ENCODE measurements around the gene RFTN2. TPM values are rescaled to one million over a fixed set of nuclear protein-coding genes. Genes with fewer than 3 reads are reported as not detected.
A peak's percentile ranks its signal among the peaks of the same experiment; 100 is the strongest.

The RFTN2 gene
- total and polyA plus RNA-seq, 9 of the 15 experiments (the other 6 are each of a cell fraction or from before 2014, with no cell fraction given): 0.01 to 0.11 (median 0.04) TPM; not detected in 6

DNA sequence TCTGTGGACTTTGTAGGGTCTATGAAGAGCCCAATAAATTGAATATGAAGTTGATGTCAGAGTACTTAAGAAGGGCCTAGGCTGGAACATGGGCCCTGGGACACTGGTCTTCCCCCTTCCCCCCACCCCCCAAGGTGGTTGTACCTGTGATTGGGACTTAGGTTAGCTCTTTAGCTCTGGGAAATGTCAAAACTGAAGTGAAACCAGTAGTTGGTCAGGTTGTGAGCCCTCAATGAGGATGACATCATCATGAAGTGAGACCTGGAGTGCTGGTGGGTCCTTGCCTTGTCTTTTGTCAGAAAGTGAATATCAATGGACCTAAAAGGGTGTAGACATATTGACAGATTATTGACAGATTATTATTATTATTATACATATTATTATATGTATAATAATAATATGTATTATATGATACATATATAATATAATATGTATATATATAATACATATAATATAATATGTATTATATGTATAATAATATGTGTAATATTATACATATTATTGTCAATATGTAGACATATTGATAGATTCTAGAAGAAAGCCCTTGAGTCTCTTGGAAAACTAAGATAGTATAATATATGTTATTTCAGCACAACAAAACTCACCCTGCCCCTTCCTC lies 35.1 kb upstream of the RFTN2 start:
- in situ Hi-C loops (cut with MboI): no loop called here
- ChIA-PET POLR2A (no interaction called here), CTCF (ENCODE audit: low intra/inter-chr PET ratio) (no interaction called here)
- no peak overlapping the region for H3K4me3 ChIP-seq
- no peaks in the 10 kb centered on the region for H3K9me3 ChIP-seq (replicated peaks; ENCODE audit: control insufficient read depth, insufficient read depth, low read depth, low read length)
- DNase-seq (ENCODE audit: extremely low read depth in 1 of 4, low spot score in 3 of 4): peak in 1 of 4 experiments; percentile 10
- no peaks in the 10 kb centered on the region for H3K9me1 ChIP-seq (ENCODE audit: control insufficient read depth, insufficient read depth, low read length)
- BruUV-seq (replicated peaks): no TSS peak
- H3K79me2 ChIP-seq (ENCODE audit: control insufficient read depth, insufficient read depth, low read length): peaks cover 58% of the 10 kb centered on the region
- H2AFZ ChIP-seq (ENCODE audit: low read depth, low read length): no peak overlapping the region
- no peak for ATAC-seq
- H3K36me3 ChIP-seq (ENCODE audit: control insufficient read depth, insufficient read depth, low read length): peaks cover 58% of the 10 kb centered on the region
- intact Hi-C loops (cut with micrococcal nuclease): no loop called here
- H3K27ac ChIP-seq (ENCODE audit: extremely low read depth, low read depth, low read length): no peak overlapping the region
- H3K4me2 ChIP-seq (ENCODE audit: insufficient read depth, low read length): no peak overlapping the region; the same call in 1 of the 2 replicates
- no peak overlapping the region for H3K9ac ChIP-seq (ENCODE audit: insufficient read depth in 1 of 2, low read depth in 2 of 2, low read length in 2 of 2)
- peaks cover 2 to 12% of the 10 kb centered on the region in 2 experiments; a peak in 4 of 5 replicates for H3K4me1 ChIP-seq (replicated peaks in 1 of 2; ENCODE audit: control insufficient read depth in 2 of 2, insufficient read depth in 2 of 2, low read length in 2 of 2)
- no peaks in the 10 kb centered on the region for H3K27me3 ChIP-seq (ENCODE audit: control insufficient read depth in 2 of 2, insufficient read depth in 2 of 2, low read length in 2 of 2)
- peaks cover 14% of the 10 kb centered on the region for H4K20me1 ChIP-seq (replicated peaks; ENCODE audit: control insufficient read depth, insufficient read depth, low read length)
- FAIRE-seq: no peak
- TF ChIP-seq PURB (CRISPR knock-in tag; IDR thresholded peaks at IDR 0.05; ENCODE audit: low read depth) (no peak), ZBTB8A (IDR thresholded peaks at IDR 0.05; ENCODE audit: partially characterized antibody) (no peak), CEBPZ (IDR thresholded peaks at IDR 0.05; ENCODE audit: borderline replicate concordance, low read depth, low read length) (no peak), GABPB1 (CRISPR knock-in tag; IDR thresholded peaks at IDR 0.05) (no peak), PTRF (tag; IDR thresholded peaks at IDR 0.05) (no peak), FOXK2 (conservative IDR thresholded peaks at IDR 0.05 in 1 of 2, IDR thresholded peaks at IDR 0.05 in 1 of 2; ENCODE audit: low read depth in 2 of 2) (no peak), MNT (conservative IDR thresholded peaks at IDR 0.05) (no peak), NCOA2 (IDR thresholded peaks at IDR 0.05; ENCODE audit: partially characterized antibody in 2 of 2) (peak in 1 of 2 experiments; percentile 64), SIN3B (IDR thresholded peaks at IDR 0.05; ENCODE audit: low read depth) (no peak), FOXK1 (CRISPR knock-in tag; IDR thresholded peaks at IDR 0.05; ENCODE audit: borderline replicate concordance) (no peak), ZBED1 (IDR thresholded peaks at IDR 0.05) (no peak)
- TF ChIP-seq, protein P1, sequence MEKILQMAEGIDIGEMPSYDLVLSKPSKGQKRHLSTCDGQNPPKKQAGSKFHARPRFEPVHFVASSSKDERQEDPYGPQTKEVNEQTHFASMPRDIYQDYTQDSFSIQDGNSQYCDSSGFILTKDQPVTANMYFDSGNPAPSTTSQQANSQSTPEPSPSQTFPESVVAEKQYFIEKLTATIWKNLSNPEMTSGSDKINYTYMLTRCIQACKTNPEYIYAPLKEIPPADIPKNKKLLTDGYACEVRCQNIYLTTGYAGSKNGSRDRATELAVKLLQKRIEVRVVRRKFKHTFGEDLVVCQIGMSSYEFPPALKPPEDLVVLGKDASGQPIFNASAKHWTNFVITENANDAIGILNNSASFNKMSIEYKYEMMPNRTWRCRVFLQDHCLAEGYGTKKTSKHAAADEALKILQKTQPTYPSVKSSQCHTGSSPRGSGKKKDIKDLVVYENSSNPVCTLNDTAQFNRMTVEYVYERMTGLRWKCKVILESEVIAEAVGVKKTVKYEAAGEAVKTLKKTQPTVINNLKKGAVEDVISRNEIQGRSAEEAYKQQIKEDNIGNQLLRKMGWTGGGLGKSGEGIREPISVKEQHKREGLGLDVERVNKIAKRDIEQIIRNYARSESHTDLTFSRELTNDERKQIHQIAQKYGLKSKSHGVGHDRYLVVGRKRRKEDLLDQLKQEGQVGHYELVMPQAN (IDR thresholded peaks at IDR 0.05; ENCODE audit: borderline replicate concordance): no peak
- TF ChIP-seq, protein P2, sequence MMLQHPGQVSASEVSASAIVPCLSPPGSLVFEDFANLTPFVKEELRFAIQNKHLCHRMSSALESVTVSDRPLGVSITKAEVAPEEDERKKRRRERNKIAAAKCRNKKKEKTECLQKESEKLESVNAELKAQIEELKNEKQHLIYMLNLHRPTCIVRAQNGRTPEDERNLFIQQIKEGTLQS (IDR thresholded peaks at IDR 0.05): peak; percentile 73
- TF ChIP-seq, protein P2 (CRISPR knock-in tag; conservative IDR thresholded peaks at IDR 0.05): no peak

Data from K562 (cell line).